ENCODE data around the gene CD2AP.
"Not testable (repeated sequence)": the region's sequence is repeated elsewhere in the genome, so short reads cannot be mapped to it uniquely, and the experiment has no call there.

CD2AP gene

DNA sequence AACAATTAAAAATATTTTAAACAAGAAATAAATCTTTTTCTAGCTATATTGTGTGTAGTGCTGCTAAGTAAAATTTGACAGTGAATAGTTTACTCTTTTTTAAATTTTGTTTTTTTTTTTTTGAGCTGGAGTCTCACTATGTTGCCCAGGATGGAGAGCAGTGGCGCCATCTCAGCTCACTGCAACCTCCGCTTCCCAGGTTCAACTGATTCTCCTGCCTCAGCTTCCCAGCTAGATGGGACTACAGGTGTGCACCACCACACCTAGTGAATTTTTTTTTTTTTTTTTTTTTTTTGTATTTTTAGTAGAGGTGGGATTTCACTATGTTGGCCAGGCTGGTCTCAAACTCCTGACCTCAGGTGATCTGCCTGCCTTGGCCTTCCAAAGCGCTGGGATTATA is 75.7 kb downstream of the CD2AP start:
- in situ Hi-C loops (cut with MboI; ENCODE audit: low sequenced_read_pairs): not testable (repeated sequence)

DNA sequence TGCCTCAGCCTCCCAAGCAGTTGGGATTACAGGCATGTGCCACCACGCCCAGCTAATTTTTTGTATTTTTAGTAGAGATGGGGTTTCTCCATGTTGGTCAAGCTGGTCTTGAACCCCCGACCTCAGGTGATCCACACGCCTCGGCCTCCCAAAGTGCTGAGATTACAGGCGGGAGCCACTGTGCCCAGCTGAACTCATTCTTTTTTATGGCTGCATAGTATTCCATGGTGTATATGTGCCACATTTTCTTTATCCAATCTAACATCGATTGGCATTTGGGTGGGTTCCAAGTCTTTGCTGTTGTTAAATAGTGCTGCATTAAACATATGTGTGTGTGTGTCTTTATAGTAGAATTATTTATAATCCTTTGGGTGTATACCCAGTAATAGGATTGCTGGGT is 78.9 kb downstream of the CD2AP start:
- in situ Hi-C loops (cut with MboI; ENCODE audit: low sequenced_read_pairs): not testable (repeated sequence)

- in situ Hi-C loops (cut with MboI; ENCODE audit: low sequenced_read_pairs): no loop called here
Observed at GRCh38 chr6:47563162-47563561, 85.6 kb downstream of the CD2AP start.

- in situ Hi-C loops (cut with MboI; ENCODE audit: low sequenced_read_pairs): not testable (repeated sequence)
Observed at GRCh38 chr6:47566602-47567001, 89.0 kb downstream of the CD2AP start.

DNA sequence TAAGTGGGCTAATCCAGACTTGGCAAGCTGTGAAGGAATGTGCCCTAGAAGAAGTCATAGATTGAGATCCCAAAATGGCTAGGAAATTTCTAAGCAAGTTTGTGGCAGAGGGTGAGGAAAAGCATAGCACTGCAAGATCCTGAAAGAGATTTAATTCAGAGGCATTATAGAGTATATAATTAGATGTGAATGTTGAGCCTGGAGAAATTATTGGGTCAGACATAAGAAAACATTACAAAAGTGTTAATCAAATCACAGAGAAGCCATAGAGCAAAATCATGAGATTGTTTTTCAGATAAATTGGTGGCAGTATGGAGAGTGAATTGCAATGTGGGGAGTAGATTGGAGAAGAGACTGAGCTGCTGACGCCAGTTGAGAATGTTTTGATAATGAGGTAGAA is 90.0 kb downstream of the CD2AP start:
- in situ Hi-C loops (cut with MboI; ENCODE audit: low sequenced_read_pairs): no loop called here

- in situ Hi-C loops (cut with MboI; ENCODE audit: low sequenced_read_pairs): no loop called here
Observed at GRCh38 chr6:47571488-47571887, 93.9 kb downstream of the CD2AP start.

DNA sequence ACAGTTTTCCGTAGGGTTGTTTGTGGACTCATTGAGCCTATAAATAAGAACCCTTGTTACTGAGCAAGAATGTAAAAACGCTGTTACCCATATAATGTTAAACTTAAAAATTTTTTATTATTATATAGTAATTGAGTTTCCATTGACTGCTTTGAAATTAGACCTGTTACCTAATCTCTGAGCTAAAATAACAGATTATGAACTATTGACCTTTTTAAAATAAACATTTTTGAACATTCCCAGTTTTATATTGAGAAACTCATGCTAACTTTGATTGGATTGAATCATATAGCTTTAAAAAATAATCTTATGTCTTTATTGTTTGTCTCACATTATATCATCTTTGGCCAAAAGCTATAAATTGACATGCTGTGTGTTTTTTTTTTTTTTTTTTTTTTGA is 95.5 kb downstream of the CD2AP start:
- in situ Hi-C loops (cut with MboI; ENCODE audit: low sequenced_read_pairs): no loop called here

GRCh38 chr6:47574789-47575188 is 97.2 kb downstream of the CD2AP start:
- in situ Hi-C loops (cut with MboI; ENCODE audit: low sequenced_read_pairs): no loop called here

DNA sequence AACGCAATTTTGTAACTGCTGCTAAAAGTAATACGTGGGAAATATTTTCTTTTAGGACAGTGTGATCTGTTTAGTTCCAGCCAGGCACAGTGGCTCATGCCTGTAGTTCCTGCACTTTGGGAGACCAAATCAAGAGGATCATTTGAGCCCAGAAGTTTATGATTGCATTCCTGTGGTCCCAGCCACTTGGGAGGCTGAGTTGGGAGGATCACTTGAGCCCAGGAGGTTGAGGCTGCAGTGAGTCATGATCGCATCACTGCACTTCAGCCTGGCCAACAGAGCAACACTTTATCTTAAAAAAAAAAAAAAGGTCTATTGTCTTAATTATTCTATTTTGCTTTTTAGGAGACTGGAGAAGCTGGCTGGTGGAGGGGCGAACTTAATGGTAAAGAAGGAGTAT is 101.5 kb downstream of the CD2AP start:
- in situ Hi-C loops (cut with MboI; ENCODE audit: low sequenced_read_pairs): no loop called here

DNA sequence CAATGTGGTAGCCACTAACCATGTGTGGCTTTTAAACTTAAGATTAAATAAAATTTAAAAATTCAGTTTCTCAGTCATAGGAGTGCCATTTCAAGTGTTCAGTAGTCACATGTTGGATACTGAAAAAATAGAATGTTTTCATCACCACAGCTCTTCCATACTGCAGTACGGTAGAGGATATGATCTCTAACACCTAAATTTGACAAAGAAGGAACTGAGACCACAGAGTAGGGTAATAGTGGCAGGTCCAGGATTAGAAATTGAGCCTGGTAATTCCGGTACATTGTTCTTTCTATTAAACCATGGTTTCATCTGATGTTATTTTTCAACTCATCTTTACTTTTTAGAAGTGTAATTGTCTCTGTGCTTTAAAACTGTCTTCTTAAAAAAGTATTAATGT is 104.0 kb downstream of the CD2AP start:
- in situ Hi-C loops (cut with MboI; ENCODE audit: low sequenced_read_pairs): no loop called here

GRCh38 chr6:47587493-47587892 is 109.9 kb downstream of the CD2AP start:
- in situ Hi-C loops (cut with MboI; ENCODE audit: low sequenced_read_pairs): no loop called here

DNA sequence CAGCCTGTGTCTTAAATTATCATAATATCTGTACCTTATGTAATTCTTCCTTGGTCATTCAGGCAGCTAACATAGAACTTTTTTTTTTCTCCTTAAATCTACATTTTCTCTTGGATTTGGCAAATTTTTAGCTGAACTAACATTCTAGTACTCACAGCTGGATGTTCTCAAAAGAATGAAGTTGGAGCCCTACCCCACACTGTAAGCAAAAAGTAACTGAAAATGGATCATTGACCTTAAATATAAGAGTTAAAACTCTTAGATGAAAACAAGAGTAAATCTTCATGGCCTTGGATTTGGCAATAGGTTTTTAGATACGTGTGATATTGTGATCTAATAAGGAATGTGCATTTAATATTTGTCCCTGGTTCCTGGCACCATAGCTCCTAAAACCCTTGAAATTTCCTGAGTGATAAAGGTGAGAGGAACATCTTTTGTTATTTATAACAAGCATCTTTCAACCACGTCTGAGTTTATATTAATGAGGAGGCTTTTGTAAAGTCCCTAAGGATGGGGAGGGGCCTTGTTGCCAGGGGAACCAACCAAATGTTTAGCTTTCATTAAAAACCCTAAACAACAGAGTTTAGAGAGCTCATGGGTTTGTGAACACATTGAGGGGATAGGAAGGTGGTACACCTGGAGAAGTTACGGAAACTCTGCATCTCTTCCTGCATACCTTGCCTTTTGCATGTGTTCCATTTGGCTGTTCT is 114.7 kb downstream of the CD2AP start:
- in situ Hi-C loops (cut with MboI; ENCODE audit: low sequenced_read_pairs): no loop called here

GRCh38 chr6:47593979-47594378 is 116.4 kb downstream of the CD2AP start:
- in situ Hi-C loops (cut with MboI; ENCODE audit: low sequenced_read_pairs): no loop called here

- in situ Hi-C loops (cut with MboI; ENCODE audit: low sequenced_read_pairs): no loop called here
Observed at GRCh38 chr6:47595785-47596184, 118.2 kb downstream of the CD2AP start.

DNA sequence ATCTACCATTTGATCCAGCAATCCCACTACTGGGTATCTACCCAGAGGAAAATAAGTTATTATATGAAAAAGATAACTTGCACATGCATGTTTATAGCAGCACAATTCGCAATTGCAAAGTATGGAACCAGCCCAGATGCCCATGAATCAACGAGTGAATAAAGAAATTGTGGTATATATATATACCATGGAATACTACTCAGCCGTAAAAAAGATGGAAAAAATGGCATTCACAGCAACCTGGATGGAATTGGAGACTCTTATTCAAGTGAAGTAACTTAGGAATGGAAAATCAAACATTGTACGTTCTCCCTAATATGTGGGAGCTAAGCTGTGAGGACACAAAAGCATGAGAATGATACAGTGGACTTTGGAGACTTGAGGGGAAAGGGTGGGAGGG is 120.8 kb downstream of the CD2AP start:
- in situ Hi-C loops (cut with MboI; ENCODE audit: low sequenced_read_pairs): no loop called here

GRCh38 chr6:47599512-47599911 is 121.9 kb downstream of the CD2AP start:
- in situ Hi-C loops (cut with MboI; ENCODE audit: low sequenced_read_pairs): no loop called here

DNA sequence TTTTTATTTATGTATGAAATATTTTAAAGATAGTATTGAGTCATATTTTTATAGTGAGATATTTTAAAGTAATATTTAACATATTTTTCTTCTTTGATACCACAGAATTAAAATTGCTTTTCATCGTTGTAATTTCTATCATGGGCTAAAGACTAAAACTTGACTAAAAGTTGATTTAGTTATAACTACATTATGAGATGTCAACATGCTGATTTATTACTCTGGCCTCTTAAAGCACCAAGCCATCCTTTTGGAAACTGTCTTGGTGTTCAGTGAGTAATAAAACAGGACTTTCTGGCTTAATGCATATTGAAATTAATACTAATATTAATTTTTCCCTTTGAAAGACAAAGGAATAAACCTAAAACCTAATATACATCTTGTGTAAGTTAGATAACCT is 125.6 kb downstream of the CD2AP start:
- in situ Hi-C loops (cut with MboI; ENCODE audit: low sequenced_read_pairs): no loop called here

GRCh38 chr6:47603995-47604394 is 126.4 kb downstream of the CD2AP start:
- in situ Hi-C loops (cut with MboI; ENCODE audit: low sequenced_read_pairs): no loop called here

DNA sequence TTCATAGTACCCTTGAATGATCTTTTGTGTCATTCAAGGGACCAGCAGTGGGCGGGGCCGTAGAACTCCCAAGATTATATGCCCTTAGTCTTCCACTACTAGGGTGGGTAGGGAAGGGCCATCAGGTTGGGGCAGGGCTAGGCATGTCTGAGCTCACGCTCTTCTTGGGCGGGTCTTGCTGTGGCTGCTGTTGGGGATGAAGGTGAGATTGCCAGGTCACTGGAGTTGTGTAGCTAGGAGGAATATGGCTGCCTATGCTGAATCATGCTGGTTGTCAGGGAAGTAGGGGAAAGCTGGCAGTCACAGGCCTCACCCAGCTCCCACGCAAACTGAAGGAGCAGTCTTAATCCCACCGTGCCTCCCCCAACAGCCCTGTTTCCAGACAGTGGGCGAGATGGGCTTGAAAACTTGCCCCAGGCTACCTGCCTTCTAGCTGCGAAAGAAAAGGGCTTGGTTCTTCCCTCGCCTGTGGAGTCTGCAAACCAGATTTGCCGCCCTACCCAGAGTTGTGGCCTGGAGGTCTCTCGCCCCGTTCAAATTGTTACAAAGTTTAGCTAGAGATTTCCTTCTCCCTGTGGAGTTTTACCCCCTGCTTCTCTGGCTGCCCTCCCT is 144.4 kb downstream of the CD2AP start:
- in situ Hi-C loops (cut with MboI; ENCODE audit: low sequenced_read_pairs): no loop called here

DNA sequence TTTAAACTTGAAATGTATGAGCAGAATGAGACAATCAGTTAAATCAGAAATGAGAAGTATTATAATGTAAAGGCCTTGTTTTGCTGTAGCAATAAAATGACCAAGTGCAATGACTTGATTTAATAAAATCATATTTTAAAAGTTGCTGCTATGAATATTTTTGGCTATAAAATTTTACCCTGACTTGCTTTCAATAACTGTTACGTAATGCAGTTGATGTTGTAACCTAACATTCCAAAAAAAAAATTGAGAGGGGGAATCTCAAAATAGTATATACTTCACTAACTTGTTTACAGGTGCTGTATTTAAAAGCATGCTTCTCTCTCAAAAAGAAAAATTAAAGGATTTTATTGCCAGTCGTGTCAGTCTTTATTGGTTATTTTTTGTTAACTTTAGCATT is 149.2 kb downstream of the CD2AP start:
- in situ Hi-C loops (cut with MboI; ENCODE audit: low sequenced_read_pairs): no loop called here

- in situ Hi-C loops (cut with MboI; ENCODE audit: low sequenced_read_pairs): no loop called here
Observed at GRCh38 chr6:47628448-47629272, 151.1 kb downstream of the CD2AP start.

GRCh38 chr6:47629954-47630353 is 152.4 kb downstream of the CD2AP start:
- in situ Hi-C loops (cut with MboI; ENCODE audit: low sequenced_read_pairs): no loop called here

All from HL-60/S4 treated with phorbol 12-myristate 13-acetate at 8.2 ng/mL for 4 days and 3 days (cell line).